ENCODE measurements around the gene MYDGF. TPM values are rescaled to one million over a fixed set of nuclear protein-coding genes. Genes with fewer than 3 reads are reported as not detected.

The MYDGF gene
- total and polyA plus RNA-seq, 4 donors = 85.1 to 222 (median 144) TPM

GRCh38 chr19:4654437-4655361, 15.4 kb downstream of the MYDGF start (continued):
- peak in 1 of 2 donors; percentile 57 for TF ChIP-seq GABPA (IDR thresholded peaks at IDR 0.05 in 1 of 2, conservative IDR thresholded peaks at IDR 0.05 in 1 of 2)

DNA sequence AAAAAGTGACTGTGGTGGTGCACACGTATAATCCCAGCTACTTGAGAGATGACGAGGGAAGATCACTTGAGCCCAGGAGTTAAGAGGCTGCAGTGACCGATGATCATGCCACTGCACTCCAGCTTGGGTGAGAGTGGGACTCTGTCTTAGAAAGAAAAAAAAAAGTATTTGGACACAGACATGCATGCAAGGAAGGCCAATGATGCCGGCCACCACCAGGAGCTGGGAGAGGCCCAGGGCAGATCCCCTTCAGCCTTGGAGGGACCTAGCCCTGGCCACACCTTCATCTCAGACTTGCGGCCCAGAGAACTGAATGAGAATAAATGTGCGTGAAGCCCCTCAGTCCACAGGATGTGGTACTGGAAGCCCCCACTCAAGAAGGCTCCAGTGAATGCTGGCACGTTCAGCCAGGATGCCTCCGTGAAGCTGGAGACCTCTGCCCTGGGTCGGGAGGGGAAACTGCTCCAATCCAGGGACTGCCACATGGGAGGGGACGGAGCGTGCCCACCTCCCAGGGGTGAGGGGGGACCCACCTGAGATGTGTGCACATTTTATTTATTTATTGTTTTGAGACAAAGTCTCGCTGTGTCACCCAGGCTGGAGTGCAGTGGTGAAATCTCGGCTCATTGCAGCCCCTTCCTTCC, 16.2 kb downstream of the MYDGF start:
- WGBS = 67% methylated on average over 13 of the region's 13 CpGs
- Histone ChIP-seq H3K9me3 (ENCODE audit: control insufficient read depth in 4 of 4, low read length in 3 of 4) (no peaks in the 10 kb centered on the region), H3K9ac (ENCODE audit: low read depth in 1 of 2, low read length in 2 of 2) (no peak overlapping the region), H3K27me3 (ENCODE audit: control insufficient read depth in 4 of 4, insufficient read depth in 4 of 4, low read length in 3 of 4) (no peaks in the 10 kb centered on the region), H3K36me3 (ENCODE audit: control insufficient read depth in 4 of 4, insufficient read depth in 3 of 4, low read depth in 1 of 4, low read length in 3 of 4) (peaks cover 10 to 28% (median 18%) of the 10 kb centered on the region in 4 donors), H3K4me3 (ENCODE audit: low read depth in 1 of 3, low read length in 3 of 3) (no peak overlapping the region), H3K4me1 (ENCODE audit: control insufficient read depth in 4 of 4, insufficient read depth in 4 of 4, low read length in 3 of 4) (peaks cover 5 to 42% (median 32%) of the 10 kb centered on the region in 4 donors), H3K27ac (ENCODE audit: low read depth in 1 of 2, low read length in 2 of 2) (peak overlapping the region; percentile 75 to 88)
- TF ChIP-seq JUND (IDR thresholded peaks at IDR 0.05) (no peak), YY1 (IDR thresholded peaks at IDR 0.05) (no peak), FOXA1 (IDR thresholded peaks at IDR 0.05) (no peak), NR2F2 (IDR thresholded peaks at IDR 0.05) (no peak), SP1 (IDR thresholded peaks at IDR 0.05) (no peak), RXRA (IDR thresholded peaks at IDR 0.05) (no peak), HNF4G (IDR thresholded peaks at IDR 0.05) (no peak), GABPA (IDR thresholded peaks at IDR 0.05 in 1 of 2, conservative IDR thresholded peaks at IDR 0.05 in 1 of 2) (no peak), FOXA2 (IDR thresholded peaks at IDR 0.05) (no peak), MAX (IDR thresholded peaks at IDR 0.05) (no peak), HNF4A (conservative IDR thresholded peaks at IDR 0.05) (no peak)
- TF ChIP-seq, protein P1, sequence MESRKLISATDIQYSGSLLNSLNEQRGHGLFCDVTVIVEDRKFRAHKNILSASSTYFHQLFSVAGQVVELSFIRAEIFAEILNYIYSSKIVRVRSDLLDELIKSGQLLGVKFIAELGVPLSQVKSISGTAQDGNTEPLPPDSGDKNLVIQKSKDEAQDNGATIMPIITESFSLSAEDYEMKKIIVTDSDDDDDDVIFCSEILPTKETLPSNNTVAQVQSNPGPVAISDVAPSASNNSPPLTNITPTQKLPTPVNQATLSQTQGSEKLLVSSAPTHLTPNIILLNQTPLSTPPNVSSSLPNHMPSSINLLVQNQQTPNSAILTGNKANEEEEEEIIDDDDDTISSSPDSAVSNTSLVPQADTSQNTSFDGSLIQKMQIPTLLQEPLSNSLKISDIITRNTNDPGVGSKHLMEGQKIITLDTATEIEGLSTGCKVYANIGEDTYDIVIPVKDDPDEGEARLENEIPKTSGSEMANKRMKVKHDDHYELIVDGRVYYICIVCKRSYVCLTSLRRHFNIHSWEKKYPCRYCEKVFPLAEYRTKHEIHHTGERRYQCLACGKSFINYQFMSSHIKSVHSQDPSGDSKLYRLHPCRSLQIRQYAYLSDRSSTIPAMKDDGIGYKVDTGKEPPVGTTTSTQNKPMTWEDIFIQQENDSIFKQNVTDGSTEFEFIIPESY (IDR thresholded peaks at IDR 0.05) = no peak
- TF ChIP-seq, protein P2, sequence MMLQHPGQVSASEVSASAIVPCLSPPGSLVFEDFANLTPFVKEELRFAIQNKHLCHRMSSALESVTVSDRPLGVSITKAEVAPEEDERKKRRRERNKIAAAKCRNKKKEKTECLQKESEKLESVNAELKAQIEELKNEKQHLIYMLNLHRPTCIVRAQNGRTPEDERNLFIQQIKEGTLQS (IDR thresholded peaks at IDR 0.05) = no peak
- TF ChIP-seq, protein P3, sequence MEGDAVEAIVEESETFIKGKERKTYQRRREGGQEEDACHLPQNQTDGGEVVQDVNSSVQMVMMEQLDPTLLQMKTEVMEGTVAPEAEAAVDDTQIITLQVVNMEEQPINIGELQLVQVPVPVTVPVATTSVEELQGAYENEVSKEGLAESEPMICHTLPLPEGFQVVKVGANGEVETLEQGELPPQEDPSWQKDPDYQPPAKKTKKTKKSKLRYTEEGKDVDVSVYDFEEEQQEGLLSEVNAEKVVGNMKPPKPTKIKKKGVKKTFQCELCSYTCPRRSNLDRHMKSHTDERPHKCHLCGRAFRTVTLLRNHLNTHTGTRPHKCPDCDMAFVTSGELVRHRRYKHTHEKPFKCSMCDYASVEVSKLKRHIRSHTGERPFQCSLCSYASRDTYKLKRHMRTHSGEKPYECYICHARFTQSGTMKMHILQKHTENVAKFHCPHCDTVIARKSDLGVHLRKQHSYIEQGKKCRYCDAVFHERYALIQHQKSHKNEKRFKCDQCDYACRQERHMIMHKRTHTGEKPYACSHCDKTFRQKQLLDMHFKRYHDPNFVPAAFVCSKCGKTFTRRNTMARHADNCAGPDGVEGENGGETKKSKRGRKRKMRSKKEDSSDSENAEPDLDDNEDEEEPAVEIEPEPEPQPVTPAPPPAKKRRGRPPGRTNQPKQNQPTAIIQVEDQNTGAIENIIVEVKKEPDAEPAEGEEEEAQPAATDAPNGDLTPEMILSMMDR (IDR thresholded peaks at IDR 0.05; ENCODE audit: low read depth, low read length, missing input control) = no peak
- DNase-seq (ENCODE audit: low spot score) = no peak

- no peak for DNase-seq (ENCODE audit: low spot score)
- H3K27ac ChIP-seq (ENCODE audit: low read depth in 1 of 2, low read length in 2 of 2) = no peak overlapping the region
- peaks cover 0 to 16% (median 10%) of the 10 kb centered on the region in 4 donors for H3K36me3 ChIP-seq (ENCODE audit: control insufficient read depth in 4 of 4, insufficient read depth in 3 of 4, low read depth in 1 of 4, low read length in 3 of 4)
These were observed 18.1 kb downstream of the MYDGF start for GRCh38 chr19:4652075-4652474.

More at GRCh38 chr19:4652075-4652474, 18.1 kb downstream of the MYDGF start:
- H3K9ac ChIP-seq (ENCODE audit: low read depth in 1 of 2, low read length in 2 of 2) = no peak overlapping the region
- no peak overlapping the region for H3K4me3 ChIP-seq (ENCODE audit: low read depth in 1 of 3, low read length in 3 of 3)
- TF ChIP-seq GABPA (IDR thresholded peaks at IDR 0.05 in 1 of 2, conservative IDR thresholded peaks at IDR 0.05 in 1 of 2) = no peak
- H3K27me3 ChIP-seq (ENCODE audit: control insufficient read depth in 4 of 4, insufficient read depth in 4 of 4, low read length in 3 of 4) = no peaks in the 10 kb centered on the region
- 95% methylated on average over 44 of the region's 44 CpGs for WGBS
- no peaks in the 10 kb centered on the region for H3K9me3 ChIP-seq (ENCODE audit: control insufficient read depth in 4 of 4, low read length in 3 of 4)
- peaks cover 8 to 53% (median 39%) of the 10 kb centered on the region in 4 donors for H3K4me1 ChIP-seq (ENCODE audit: control insufficient read depth in 4 of 4, insufficient read depth in 4 of 4, low read length in 3 of 4)

Data from liver (tissue), 9 donors.